Measurements from ENCODE around the gene PXMP4.
A peak's percentile ranks its signal among the peaks of the same experiment; 100 is the strongest.
"Not testable (repeated sequence)": the region's sequence is repeated elsewhere in the genome, so short reads cannot be mapped to it uniquely, and the experiment has no call there.

The PXMP4 gene

DNA sequence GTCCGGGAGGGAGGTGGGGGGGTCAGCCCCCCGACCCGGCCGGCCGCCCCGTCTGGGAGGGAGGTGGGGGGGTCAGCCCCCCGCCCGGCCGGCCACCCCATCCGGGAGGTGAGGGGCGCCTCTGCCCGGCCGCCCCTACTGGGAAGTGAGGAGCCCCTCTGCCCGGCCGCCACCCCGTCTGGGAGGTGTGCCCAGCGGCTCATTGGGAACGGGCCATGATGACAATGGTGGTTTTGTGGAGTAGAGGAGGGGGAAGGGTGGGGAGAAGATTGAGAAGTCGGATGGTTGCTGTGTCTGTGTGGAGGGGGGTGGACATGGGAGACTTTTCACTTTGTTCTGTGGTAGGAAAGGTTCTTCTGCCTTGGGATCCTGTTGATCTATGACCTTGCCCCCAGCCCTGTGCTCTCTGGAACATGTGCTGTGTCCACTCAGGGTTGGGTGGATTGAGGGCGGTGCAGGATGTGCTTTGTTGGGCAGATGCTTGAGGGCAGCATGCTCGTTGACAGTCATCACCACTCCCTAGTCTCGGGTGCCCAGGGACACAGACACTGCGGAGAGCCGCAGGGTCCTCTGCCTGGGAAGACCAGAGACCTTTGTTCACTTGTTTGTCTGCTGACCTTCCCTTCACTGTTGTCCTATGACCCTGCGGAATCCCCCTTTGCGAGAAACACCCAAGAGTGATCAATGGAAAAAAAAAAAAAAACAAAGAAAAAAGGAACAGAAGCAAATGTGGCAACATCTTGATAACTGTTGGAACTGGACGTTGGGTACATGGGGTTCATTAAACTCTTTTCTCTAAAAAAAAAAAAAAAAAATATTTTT, 18.3 kb downstream of the PXMP4 start:
- no peak for DNase-seq

DNA sequence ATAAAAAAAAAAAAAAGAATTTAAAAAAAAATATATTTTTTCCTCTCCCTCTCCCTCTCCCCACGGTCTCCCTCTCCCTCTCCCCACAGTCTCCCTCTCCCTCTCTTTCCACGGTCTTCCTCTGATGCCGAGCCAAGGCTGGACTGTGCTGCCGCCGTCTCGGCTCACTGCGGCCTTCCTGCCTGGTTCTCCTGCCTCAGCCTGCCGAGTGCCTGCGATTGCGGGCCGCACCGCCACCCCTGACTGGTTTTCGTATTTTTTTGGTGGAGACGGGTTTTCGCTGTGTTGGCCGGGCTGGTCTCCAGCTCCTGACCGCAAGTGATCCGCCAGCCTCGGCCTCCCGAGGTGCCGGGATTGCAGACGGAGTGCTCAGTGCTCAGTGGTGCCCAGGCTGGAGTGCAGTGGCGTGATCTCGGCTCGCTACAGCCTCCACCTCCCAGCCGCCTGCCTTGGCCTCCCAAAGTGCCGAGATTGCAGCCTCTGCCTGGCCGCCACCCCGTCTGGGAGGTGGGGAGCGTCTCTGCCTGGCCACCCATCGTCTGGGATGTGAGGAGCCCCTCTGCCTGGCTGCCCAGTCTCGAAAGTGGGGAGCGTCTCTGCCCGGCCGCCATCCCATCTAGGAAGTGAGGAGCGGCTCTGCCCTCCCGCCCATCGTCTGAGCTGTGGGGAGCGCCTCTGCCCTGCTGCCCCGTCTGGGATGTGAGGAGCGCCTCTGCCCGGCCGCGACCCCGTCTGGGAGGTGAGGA, 19.2 kb downstream of the PXMP4 start:
- not testable (repeated sequence) for DNase-seq

DNA sequence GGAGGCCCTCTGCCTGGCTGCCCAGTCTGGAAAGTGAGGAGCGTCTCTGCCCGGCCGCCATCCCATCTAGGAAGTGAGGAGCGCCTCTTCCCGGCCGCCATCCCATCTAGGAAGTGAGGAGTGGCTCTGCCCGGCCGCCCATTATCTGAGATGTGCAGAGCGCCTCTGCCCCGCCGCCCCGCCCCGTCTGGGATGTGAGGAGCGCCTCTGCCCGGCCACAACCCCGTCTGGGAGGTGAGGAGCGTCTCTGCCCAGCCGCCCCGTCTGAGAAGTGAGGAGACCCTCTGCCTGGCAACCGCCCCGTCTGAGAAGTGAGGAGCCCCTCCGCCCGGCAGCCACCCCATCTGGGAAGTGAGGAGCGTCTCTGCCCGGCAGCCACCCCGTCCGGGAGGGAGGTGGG, 21.1 kb downstream of the PXMP4 start:
- not testable (repeated sequence) for DNase-seq

GRCh38 chr20:33697129-33697528, 23.0 kb downstream of the PXMP4 start:
- DNase-seq, result no peak

DNA sequence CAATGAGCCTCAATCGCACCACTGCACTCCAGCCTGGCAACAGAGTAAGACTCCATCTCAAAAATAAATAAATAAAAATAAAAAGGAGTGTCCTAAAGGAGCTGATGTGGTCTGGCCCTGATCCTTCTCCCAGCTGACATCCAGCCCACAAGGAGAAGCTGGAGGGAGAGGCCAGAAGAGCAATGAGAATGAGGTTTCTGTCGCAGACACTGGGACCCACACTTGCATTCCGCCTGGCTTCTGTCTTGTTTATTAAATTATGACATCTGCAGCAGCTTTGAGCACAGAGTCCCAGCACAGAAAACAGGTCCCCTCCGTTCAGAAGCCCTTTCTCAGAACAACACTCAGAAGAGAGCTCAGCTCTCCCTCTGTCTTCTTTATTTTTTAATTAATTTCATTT, 23.7 kb downstream of the PXMP4 start:
- DNase-seq, result no peak

GRCh38 chr20:33694639-33695012, 25.5 kb downstream of the PXMP4 start:
- DNase-seq, result no peak

DNA sequence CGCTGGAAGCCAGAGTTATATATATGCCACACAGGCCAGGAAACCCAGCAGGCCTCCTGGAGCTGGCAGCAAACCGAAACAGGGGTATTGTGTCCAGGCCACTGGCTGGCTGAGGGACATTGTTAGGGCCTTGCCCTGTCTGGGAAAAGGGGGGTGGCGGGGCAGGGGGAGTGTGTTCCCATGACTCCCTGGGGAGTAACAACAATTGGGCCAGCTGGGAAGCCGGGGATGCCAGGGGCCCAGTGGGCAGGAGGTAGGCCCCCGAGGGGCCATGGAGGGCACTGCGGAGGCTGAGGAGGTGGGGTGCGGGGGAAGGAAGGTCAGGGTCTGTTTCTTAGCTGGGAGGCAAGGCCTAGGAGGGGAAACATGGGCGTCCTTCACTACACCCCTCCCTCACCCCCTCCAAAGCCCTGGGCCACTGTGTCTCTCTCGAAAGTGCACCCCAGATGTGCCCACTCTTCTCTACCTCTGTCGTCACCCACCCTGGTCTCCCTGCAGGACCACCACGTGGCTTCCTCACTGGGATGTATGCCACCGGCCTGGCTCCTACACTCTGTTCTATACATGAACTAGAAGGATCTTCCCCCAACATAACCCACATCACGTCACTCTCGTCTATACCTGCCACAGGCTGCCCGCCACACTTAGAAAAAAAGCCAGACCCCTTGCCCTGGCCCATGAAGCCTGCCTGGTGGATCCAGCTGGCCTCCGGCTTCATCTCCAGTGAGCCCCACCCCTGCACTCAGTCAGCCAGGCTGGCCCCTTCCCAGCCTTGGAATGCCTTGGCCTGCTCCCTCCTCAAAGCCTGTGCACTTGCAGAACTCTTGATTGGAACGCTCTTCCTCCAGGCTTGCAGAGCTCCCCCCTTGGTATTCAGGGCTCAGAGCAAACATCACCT, 26.1 kb downstream of the PXMP4 start:
- no peak for DNase-seq

- DNase-seq, result no peak
Measured at GRCh38 chr20:33693289-33693688, 26.8 kb downstream of the PXMP4 start.

GRCh38 chr20:33689973-33690372, 30.1 kb downstream of the PXMP4 start:
- DNase-seq, result peak; percentile 63

DNA sequence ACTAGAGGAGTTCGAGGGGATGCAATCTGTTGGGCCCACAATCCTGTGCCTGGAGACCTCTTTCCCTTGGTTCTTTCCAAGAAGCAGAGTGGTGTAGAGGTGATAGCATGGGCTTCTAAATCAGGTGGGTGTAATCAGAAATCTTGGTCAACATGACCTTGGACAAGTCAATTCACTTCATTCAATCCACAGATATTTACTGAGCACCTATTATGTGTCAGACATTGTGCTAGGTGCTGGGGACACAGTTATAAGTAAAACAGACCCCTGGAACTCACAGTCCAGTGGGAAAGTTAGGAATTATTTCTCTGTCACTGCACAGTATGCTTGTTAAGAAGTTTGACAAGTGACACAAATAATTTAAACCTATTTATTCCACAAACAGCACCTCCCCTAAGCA, 30.6 kb downstream of the PXMP4 start:
- DNase-seq, result no peak

DNA sequence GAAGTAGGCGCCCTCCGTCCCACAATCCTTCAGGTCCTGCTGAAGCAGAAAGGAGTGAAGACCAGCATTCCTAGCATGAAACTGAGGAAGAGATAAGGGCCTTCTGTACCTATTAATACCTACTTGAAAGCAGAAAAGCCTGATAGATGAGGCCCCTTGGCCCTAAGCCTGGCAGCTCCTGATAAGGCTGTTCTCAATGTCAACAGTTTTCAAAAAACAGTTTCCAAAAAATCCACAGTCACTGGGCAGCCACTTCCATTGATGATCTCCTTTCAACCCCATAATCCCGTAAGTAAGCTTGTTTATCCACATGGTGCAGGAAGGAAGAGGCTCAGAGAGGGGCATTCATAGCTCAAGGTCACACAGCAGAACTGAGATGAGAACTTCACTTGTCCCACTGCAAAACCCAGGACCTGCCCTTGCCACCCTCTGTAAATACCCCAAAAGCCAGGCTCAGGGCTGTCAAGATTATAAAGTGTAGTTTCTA, 31.1 kb downstream of the PXMP4 start:
- DNase-seq, result no peak

DNA sequence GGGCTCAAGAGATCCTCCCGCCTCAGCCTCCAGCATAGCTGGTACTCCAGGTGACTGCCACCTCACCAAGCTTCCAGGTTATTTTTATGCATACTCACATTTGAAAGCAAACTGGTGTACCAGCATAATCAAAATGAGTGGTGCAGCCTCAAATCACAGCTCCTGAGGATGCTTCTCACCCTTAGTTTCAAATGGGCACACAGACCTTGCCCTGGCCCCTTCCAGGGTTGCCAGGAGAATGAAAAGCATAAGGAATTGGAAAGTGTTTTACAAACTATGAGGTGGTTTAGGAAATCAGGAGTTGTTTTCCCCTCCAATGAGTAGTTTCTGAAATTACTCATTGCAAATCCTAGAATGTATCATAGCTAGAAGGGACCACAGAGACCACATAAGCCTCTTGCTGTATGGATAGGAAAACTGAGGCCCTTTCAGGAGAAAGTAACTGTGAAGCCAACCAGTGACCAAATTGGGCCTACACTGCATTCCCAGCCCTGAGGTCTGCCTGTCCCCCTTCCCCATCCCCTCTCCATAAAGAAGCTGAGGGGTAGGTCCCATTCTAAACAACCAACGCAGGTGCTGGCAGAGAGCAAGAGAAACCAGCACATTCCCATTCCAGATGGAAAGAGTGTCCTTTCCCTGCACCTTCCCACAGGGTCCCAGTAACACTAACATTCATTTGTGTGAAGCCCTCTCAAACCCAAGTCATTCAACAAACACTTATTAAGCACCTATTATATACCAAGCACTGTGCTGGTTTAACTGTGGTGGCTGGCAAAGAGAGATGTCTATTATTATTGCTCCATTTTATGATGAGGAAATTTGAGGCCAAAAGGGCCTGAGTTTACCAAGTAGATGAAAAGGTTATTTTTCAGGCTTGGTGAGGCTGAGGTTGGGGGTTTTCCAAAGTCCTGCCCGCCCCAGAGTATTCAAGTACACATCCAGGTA, 31.8 kb downstream of the PXMP4 start:
- DNase-seq, result no peak

DNA sequence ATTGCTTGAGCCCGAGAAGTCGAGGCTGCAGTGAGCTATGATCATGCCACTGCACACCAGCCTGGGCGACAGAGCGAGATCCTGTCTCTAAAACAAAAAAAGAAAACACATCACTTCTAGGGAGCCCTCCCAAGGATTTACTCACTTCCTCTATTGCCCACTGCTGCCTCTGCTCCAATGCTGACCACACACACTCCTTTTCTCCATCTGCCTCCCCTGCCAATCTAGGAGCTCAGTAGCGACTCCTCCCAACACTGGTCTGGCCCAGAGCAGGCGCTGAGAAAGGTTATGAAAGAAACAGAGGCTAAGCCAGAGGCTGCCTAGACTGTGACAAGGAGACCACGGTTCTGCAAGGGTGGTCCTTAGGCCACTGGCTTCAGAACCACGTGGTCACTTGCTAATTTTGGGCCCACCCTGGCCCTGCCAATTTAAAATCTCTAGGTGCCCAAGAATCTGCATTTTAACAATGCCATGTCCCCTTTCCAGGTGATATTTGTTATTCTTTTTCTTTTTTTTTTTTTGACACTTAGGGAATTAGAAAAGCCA, 32.7 kb downstream of the PXMP4 start:
- DNase-seq, result no peak

- DNase-seq, result no peak
Measured at GRCh38 chr20:33686984-33687366, 33.1 kb downstream of the PXMP4 start.

- peak; percentile 95 for DNase-seq
Measured at GRCh38 chr20:33686100-33686983, 33.8 kb downstream of the PXMP4 start, which contains the start of gene E2F1. TSS of gene E2F1 (minus strand) at chr20:33686385. CDS start at chr20:33686264, 121 bp downstream.

- DNase-seq, result peak; percentile 76
Measured at GRCh38 chr20:33685328-33686099, 34.6 kb downstream of the PXMP4 start.

DNA sequence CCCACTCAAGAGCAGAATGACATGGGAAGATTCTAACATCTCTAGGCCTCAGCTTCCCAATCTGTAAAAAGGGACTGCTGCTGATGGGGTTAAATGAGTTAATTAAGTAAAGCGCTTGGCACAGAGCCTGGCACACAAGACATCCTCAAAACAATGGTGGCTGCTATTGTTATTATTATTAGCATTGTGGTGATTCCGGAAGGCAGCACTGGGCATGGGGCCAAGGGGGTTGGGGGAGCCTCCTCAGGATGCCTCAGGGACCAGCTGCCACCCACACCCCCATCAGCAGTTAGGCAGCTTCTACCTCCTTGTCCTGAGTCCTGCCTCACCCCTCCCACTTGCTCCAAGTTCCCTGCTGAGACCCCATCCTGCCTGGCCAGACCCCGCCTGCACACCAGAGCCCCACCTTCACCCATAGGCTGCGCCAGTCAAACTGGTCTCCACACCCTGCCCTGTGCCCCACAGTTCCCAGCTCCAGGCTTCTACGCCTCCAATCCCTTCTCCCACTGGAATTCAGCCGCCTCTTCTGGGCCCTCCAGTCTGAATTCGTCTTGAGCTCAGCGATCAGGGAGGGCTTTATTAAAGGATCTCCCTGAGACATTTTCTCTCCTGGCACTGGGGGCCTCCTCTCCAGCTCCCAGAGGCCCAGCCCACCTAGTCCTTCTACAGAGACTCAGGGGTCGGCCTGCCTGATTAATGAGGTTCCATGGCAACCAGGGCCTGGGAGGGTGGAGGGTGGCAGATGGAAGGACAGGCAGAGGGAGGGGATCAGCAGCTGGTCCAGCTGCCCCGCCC, 35.4 kb downstream of the PXMP4 start:
- no peak for DNase-seq

- DNase-seq, result peak; percentile 43
Measured at GRCh38 chr20:33681728-33682353, 38.3 kb downstream of the PXMP4 start.

All from stimulated activated CD4-positive, alpha-beta T cell treated with anti-CD3 and anti-CD28 coated beads, Interleukin-1b, Interleukin-23, amount 100 ng/mL, for 48 hours (primary cell).